CD14-positive monocyte (primary cell): ENCODE measurements around the gene ZNF747. TPM values are rescaled to one million over a fixed set of nuclear protein-coding genes. Genes with fewer than 3 reads are reported as not detected.

ENCODE experiments used
- DNase-seq, 3 donors: peaks; one replicate each; pipeline ENCODE4 v3.0.0-alpha.2; 2011 to 2022
- H2AFZ ChIP-seq: 2 replicates; pipeline ENCODE4 v1.6.0; 2012; ENCODE audit warnings: mild to moderate bottlenecking, low read depth, low read length, inconsistent platforms; ENCODE audit not compliant: insufficient read depth, poor library complexity, severe bottlenecking
- H3K27ac ChIP-seq, 2 donors: 1 replicate in 1 of 2; 2 replicates in 1 of 2; pipeline ENCODE4 v1.5.1; 2012 to 2013; ENCODE audit warnings: low read length in 2 of 2, control low read depth in 1 of 2, inconsistent platforms in 1 of 2, low read depth in 1 of 2, mild to moderate bottlenecking in 1 of 2
- H3K27me3 ChIP-seq, 2 donors: one replicate each; pipeline versions ENCODE4 v1.6.0 to v1.6.1; 2011 to 2013; ENCODE audit warnings: low read length in 2 of 2; ENCODE audit not compliant: control insufficient read depth in 2 of 2, insufficient read depth in 2 of 2
- H3K36me3 ChIP-seq, 2 donors: replicated peaks in 1 of 2; 1 replicate in 1 of 2; 2 replicates in 1 of 2; pipeline versions ENCODE4 v1.5.1 to v1.6.1; 2012 to 2013; ENCODE audit warnings: low read length in 2 of 2, control low read depth in 1 of 2, inconsistent platforms in 1 of 2, mild to moderate bottlenecking in 1 of 2; ENCODE audit not compliant: insufficient read depth in 2 of 2, control insufficient read depth in 1 of 2
- H3K4me1 ChIP-seq, 2 donors: 1 replicate in 1 of 2; 2 replicates in 1 of 2; pipeline versions ENCODE4 v1.5.1 to v1.6.1; 2012 to 2013; ENCODE audit warnings: low read length in 2 of 2, control low read depth in 1 of 2, inconsistent platforms in 1 of 2, mild to moderate bottlenecking in 1 of 2, moderate library complexity in 1 of 2; ENCODE audit not compliant: insufficient read depth in 2 of 2, control insufficient read depth in 1 of 2
- H3K4me2 ChIP-seq: replicated peaks from 2 replicates; pipeline ENCODE3; 2012; ENCODE audit warnings: low read length, moderate library complexity, mild to moderate bottlenecking; ENCODE audit not compliant: poor library complexity, severe bottlenecking; ENCODE audit errors: extremely low read depth
- H3K4me3 ChIP-seq, 3 experiments: fragments of 200-600 bp in 1 of 3; sonication (generic) in 1 of 3; replicated peaks in 1 of 3; 1 replicate in 2 of 3; 2 replicates in 1 of 3; pipeline ENCODE4 v1.5.1; 2011 to 2013; ENCODE audit warnings: low read length in 3 of 3, mild to moderate bottlenecking in 3 of 3, control low read depth in 2 of 3, low read depth in 2 of 3, inconsistent platforms in 1 of 3, moderate library complexity in 1 of 3
- H3K79me2 ChIP-seq: 2 replicates; pipeline ENCODE4 v1.6.0; 2012; ENCODE audit warnings: mild to moderate bottlenecking, control low read depth, inconsistent platforms, low read length, moderate library complexity; ENCODE audit not compliant: insufficient read depth
- H3K9ac ChIP-seq: 2 replicates; pipeline ENCODE4 v1.6.0; 2017; ENCODE audit warnings: low read length, mild to moderate bottlenecking; ENCODE audit not compliant: insufficient read depth, poor library complexity, severe bottlenecking
- H3K9me3 ChIP-seq, 2 donors: replicated peaks in 1 of 2; 1 replicate in 1 of 2; 2 replicates in 1 of 2; pipeline versions ENCODE4 v1.5.1 to v1.6.1; 2012 to 2013; ENCODE audit warnings: low read length in 2 of 2, control low read depth in 1 of 2; ENCODE audit not compliant: control insufficient read depth in 1 of 2, insufficient read depth in 1 of 2
- H4K20me1 ChIP-seq: 2 replicates; pipeline ENCODE4 v1.6.0; 2012; ENCODE audit warnings: mild to moderate bottlenecking, low read length, control low read depth, moderate library complexity; ENCODE audit not compliant: insufficient read depth
- H3K27ac Mint-ChIP-seq, 7 donors: one replicate each; pipeline ENCODE4 v1.8.0; 2020; ENCODE audit warnings: mild to moderate bottlenecking in 7 of 7, mixed read lengths in 7 of 7, moderate library complexity in 6 of 7, inconsistent platforms in 2 of 7
- H3K27me3 Mint-ChIP-seq, 3 donors: one replicate each; pipeline ENCODE4 v1.8.0; 2021 to 2022; ENCODE audit warnings: low read depth in 3 of 3, mild to moderate bottlenecking in 3 of 3, mixed read lengths in 3 of 3, moderate library complexity in 3 of 3, inconsistent platforms in 1 of 3
- H3K36me3 Mint-ChIP-seq, 2 donors: one replicate each; pipeline ENCODE4 v1.8.0; 2020; ENCODE audit warnings: mixed read lengths in 2 of 2, inconsistent platforms in 1 of 2, mild to moderate bottlenecking in 1 of 2
- H3K4me1 Mint-ChIP-seq: one replicate; pipeline ENCODE4 v1.8.0; 2020; ENCODE audit warnings: mild to moderate bottlenecking, mixed read lengths
- H3K4me3 Mint-ChIP-seq, 2 donors: one replicate each; pipeline ENCODE4 v1.8.0; 2020; ENCODE audit warnings: mild to moderate bottlenecking in 2 of 2, mixed read lengths in 2 of 2, moderate library complexity in 1 of 2
- H3K9me3 Mint-ChIP-seq, 7 donors: one replicate each; pipeline ENCODE4 v1.8.0; 2020 to 2022; ENCODE audit warnings: mixed read lengths in 7 of 7, mild to moderate bottlenecking in 6 of 7, moderate library complexity in 6 of 7, inconsistent platforms in 2 of 7
- CTCF ChIP-seq: fragments of 200-600 bp; IDR thresholded peaks from one replicate; pipeline ENCODE4 v1.8.0; 2022; ENCODE audit warnings: antibody characterized with exemption, mild to moderate bottlenecking
- WGBS: methylation state at CpG from one replicate; pipeline ENCODE4 v1.1.5; 2013; ENCODE audit warnings: missing lambda C conversion rate; ENCODE audit not compliant: insufficient coverage; 5-methylcytosine and 5-hydroxymethylcytosine counted together
- intact Hi-C, 2 donors: fragments of 100-400 bp; cut with micrococcal nuclease; formaldehyde crosslinking; loops; one replicate each; pipeline versions ENCODE4 v1.15.0 to v1.15.1; 2023
- polyA plus RNA-seq, 3 donors: library from polyadenylated mRNA; depleted of rRNA in 1 of 3; unstranded in 2 of 3; stranded (reverse) in 1 of 3; fragments of 300-500 nt in 2 of 3; fragments of >200 nt in 1 of 3; fragmentation: Illumina TruSeq in 2 of 3; gene quantifications; 1 replicate in 2 of 3; 2 replicates in 1 of 3; pipeline ENCODE4 v1.2.3, GENCODE V29; 2012 to 2021

The ZNF747 gene
- polyA plus RNA-seq, 3 donors = 4.1 to 6.6 (median 4.4) TPM

GRCh38 chr16:30556125-30556473 is 21.4 kb upstream of the ZNF747 start:
- peaks cover 12 to 16% of the 10 kb centered on the region in 2 donors for H3K36me3 ChIP-seq
- H3K9ac ChIP-seq = no peak overlapping the region
- H2AFZ ChIP-seq = no peak overlapping the region
- no peaks in the 10 kb centered on the region for H3K9me3 Mint-ChIP-seq
- peaks cover 6% of the 10 kb centered on the region for H4K20me1 ChIP-seq
- no peak overlapping the region for H3K4me3 ChIP-seq
- H3K27ac ChIP-seq = no peak overlapping the region
- peaks cover 32% of the 10 kb centered on the region for H3K79me2 ChIP-seq
- WGBS = 97% methylated on average over 8 of the region's 10 CpGs
- no peak overlapping the region for H3K4me2 ChIP-seq
- H3K27ac Mint-ChIP-seq = peak overlapping the region in 3 of 7 donors; percentile 8 to 47 (median 27)
- no peaks in the 10 kb centered on the region for H3K9me3 ChIP-seq
- H3K27me3 ChIP-seq = no peaks in the 10 kb centered on the region
- peaks cover 17 to 30% of the 10 kb centered on the region in 2 donors for H3K36me3 Mint-ChIP-seq
- no peak for TF ChIP-seq CTCF
- intact Hi-C loops = loop anchor here in 1 of 2 donors (2.0 to 10.0 kb wide), 2 partner anchors 17 to 59 kb away; partner anchors contain the start of gene ZNF689
- DNase-seq = no peak
- H3K4me3 Mint-ChIP-seq = no peak overlapping the region
- peaks cover 43 to 54% of the 10 kb centered on the region in 2 donors for H3K4me1 ChIP-seq
- peaks cover 0 to 3% (median 2%) of the 10 kb centered on the region in 3 donors for H3K27me3 Mint-ChIP-seq
- H3K4me1 Mint-ChIP-seq = peaks cover 50% of the 10 kb centered on the region

GRCh38 chr16:30555315-30556124 is 20.9 kb upstream of the ZNF747 start:
- Mint-ChIP-seq H3K27me3 (peaks cover 0 to 2% (median 0%) of the 10 kb centered on the region in 3 donors), H3K4me3 (no peak overlapping the region), H3K36me3 (peaks cover 17 to 30% of the 10 kb centered on the region in 2 donors), H3K27ac (peak overlapping the region in 1 of 7 donors; percentile 27), H3K9me3 (no peaks in the 10 kb centered on the region), H3K4me1 (peaks cover 44% of the 10 kb centered on the region)
- Histone ChIP-seq H2AFZ (no peak overlapping the region), H3K27ac (no peak overlapping the region), H3K4me2 (no peak overlapping the region), H3K9me3 (no peaks in the 10 kb centered on the region), H3K36me3 (peaks cover 12 to 16% of the 10 kb centered on the region in 2 donors), H3K27me3 (no peaks in the 10 kb centered on the region), H3K4me3 (no peak overlapping the region), H4K20me1 (peaks cover 6% of the 10 kb centered on the region), H3K4me1 (peaks cover 39 to 48% of the 10 kb centered on the region in 2 donors), H3K9ac (no peak overlapping the region), H3K79me2 (peaks cover 32% of the 10 kb centered on the region)
- intact Hi-C loops = loop anchor here in 1 of 2 donors (2.0 to 10.0 kb wide), 2 partner anchors 17 to 59 kb away; partner anchors contain the start of gene ZNF689
- WGBS = 98% methylated on average over 59 of the region's 69 CpGs
- TF ChIP-seq CTCF = no peak
- DNase-seq = no peak
